IPS-NIHi11 (cell line): Measurements from ENCODE around the gene COPG2.

Experiments
- DNase-seq: peaks from one replicate; pipeline ENCODE4 v3.0.0; 2012; ENCODE audit warnings: mixed read lengths, low spot score

COPG2 gene

GRCh38 chr7:130471974-130472373, 196.6 kb downstream of the COPG2 start:
- no peak for DNase-seq

GRCh38 chr7:130468612-130469011, 199.9 kb downstream of the COPG2 start:
- no peak for DNase-seq

GRCh38 chr7:130463553-130464434, 204.8 kb downstream of the COPG2 start:
- no peak for DNase-seq

- no peak for DNase-seq
Observed at GRCh38 chr7:130461272-130461671, 207.3 kb downstream of the COPG2 start.

- DNase-seq, result no peak
Observed at GRCh38 chr7:130458257-130458656, 210.3 kb downstream of the COPG2 start.
